ENCODE measurements around the gene SH2D3C.

SH2D3C gene

DNA sequence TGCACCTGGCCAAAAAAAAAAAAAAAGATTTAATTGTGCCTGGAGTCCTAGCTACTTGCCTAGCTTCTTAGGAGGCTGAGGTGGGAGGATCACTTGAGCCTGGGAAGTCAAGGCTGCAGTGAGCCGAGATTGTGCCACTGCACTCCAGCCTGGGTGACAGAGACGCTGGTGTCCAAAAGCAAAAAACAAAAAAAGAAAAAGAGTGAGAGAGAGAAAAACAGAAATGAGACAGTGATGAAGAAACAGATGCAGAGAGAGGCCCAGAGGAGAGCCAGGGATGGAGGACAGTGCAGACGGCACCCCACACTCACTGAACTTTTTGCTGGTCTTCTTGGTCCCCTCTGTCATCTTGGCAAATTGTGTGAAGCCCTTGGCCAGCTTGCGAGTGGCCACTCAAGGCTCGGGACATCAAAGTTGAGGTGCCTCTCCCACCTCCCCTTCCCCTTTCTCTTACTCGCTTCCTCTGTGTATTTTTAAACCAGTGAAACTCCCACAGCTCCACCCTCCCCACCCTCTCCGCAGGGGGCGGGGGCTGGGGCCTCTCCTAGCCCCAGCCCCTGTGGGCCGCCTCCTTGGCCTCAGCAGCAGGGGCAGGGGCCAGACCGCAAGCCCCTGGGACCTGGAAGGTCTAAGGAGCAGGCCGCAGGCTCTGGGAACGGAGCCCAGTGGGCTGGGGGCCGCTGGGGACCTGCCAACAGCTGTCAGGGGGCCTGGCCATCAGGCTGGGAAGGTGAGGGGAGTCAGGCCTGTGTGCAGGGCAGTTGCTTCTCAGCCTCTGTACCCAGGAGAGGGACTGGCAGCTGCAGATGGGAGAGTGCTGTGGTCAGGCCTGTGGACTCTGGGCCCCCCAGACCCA, at the start of gene SH2D3C:
TSS of gene SH2D3C (minus strand) at position 387 of the 856 bp plus-strand sequence. CDS start at position 348, 39 bp downstream.
- no peak for DNase-seq (ENCODE audit: low read depth in 1 of 2, low spot score in 1 of 2)
- no peak for TF ChIP-seq JUND (IDR thresholded peaks at IDR 0.05; ENCODE audit: low read depth)
- in situ Hi-C loops (cut with HindIII; ENCODE audit: low pct_unique_long_range_greater_than_20kb, low sequenced_read_pairs): no loop called here

DNA sequence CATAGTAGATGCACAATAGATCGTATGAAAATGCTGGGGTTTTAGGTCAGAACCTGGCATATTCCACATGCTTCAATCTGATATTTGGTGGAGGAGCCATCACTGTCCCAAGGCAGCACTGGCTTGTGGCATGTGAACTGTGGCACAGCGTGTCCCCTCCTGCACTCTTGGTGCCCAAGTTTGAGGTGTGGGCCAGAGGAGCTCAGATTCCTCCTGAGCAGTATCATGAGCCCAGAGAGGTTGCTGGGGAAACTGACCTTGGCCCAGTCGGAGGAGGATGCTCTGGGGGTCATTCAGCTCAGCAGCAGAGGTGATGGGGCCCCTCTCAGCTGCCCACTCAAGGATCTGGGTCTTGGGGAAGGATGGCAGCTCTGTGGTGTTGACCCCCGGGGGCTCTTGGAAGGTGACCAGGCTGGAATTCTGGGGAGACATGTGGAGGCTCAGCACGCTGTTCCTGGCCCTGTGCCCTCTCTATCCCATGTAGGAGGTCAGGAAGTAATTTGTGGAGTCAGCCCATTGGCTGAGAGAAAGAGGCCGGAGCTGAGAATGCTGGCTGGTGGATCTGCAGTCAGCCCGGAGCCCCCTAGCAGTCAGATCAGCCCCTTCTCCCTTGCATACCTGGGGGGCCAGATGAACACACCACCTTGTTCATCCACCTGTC, 47.9 kb upstream of the SH2D3C start:
- no peak for TF ChIP-seq JUND (IDR thresholded peaks at IDR 0.05; ENCODE audit: low read depth)
- in situ Hi-C loops (cut with HindIII; ENCODE audit: low pct_unique_long_range_greater_than_20kb, low sequenced_read_pairs): no loop called here

GRCh38 chr9:127825319-127826051, 47.0 kb upstream of the SH2D3C start:
- in situ Hi-C loops (cut with HindIII; ENCODE audit: low pct_unique_long_range_greater_than_20kb, low sequenced_read_pairs): no loop called here

More for the DNA sequence above, 47.9 kb upstream of the SH2D3C start:
- DNase-seq (ENCODE audit: low read depth in 1 of 2, low spot score in 1 of 2): no peak

GRCh38 chr9:127822108-127822507, 43.6 kb upstream of the SH2D3C start:
- no peak for TF ChIP-seq JUND (IDR thresholded peaks at IDR 0.05; ENCODE audit: low read depth)
- DNase-seq (ENCODE audit: low read depth in 1 of 2, low spot score in 1 of 2): no peak
- in situ Hi-C loops (cut with HindIII; ENCODE audit: low pct_unique_long_range_greater_than_20kb, low sequenced_read_pairs): no loop called here

More at GRCh38 chr9:127825319-127826051, 47.0 kb upstream of the SH2D3C start:
- no peak for TF ChIP-seq JUND (IDR thresholded peaks at IDR 0.05; ENCODE audit: low read depth)
- DNase-seq (ENCODE audit: low read depth in 1 of 2, low spot score in 1 of 2): no peak

DNA sequence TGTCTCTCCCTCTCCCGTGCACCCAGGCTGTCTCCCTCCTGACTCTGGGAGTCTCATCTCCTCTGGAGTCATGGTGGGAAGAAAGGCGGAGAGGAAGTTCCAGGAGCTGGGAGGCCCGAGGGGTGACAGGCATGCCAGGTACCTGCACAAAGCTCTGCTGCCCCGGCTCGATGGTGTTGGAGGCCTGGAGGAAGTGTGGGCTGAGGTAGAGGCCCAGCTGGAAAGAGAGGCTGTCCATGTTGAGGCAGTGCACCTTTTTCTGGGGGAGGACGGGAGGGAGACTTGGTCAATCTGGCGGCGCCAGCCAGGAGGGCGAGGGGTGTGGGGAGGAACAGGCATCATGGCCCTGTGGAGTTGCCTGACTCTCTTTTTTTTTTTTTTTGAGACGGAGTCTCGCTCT, 40.1 kb upstream of the SH2D3C start:
- no peak for DNase-seq (ENCODE audit: low read depth in 1 of 2, low spot score in 1 of 2)
- in situ Hi-C loops (cut with HindIII; ENCODE audit: low pct_unique_long_range_greater_than_20kb, low sequenced_read_pairs): no loop called here
- TF ChIP-seq JUND (IDR thresholded peaks at IDR 0.05; ENCODE audit: low read depth): no peak

DNA sequence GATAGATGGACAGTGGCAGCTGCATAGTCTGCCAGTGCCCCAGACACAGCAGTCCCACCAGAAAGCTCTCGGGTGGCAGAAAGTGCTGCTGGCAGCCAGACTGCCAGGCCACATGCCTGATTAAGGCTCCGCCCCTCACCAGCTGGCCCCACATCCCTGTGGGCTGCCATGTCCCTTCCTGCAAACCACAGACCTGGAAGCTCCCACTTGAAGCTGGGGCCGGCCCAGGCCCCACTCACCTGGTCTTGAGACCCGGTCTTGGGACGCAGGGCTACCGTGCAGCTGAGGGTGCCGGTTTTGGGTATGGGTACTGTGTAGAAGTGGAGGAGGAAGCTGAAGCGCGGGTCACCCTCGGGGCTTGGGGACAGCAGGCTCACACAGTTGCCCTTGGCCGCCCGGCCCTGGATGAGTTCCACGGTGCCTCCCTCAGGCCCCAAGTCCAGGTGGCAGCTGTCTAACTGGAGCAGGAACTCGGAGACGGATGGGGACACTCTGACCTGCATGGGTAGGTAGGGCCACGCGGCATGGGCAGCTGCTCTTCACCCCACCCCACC, 39.5 kb upstream of the SH2D3C start:
- peak in 1 of 2 experiments; percentile 45 for DNase-seq (ENCODE audit: low read depth in 1 of 2, low spot score in 1 of 2)
- TF ChIP-seq JUND (IDR thresholded peaks at IDR 0.05; ENCODE audit: low read depth): no peak
- in situ Hi-C loops (cut with HindIII; ENCODE audit: low pct_unique_long_range_greater_than_20kb, low sequenced_read_pairs): no loop called here

GRCh38 chr9:127816728-127817127, 38.3 kb upstream of the SH2D3C start:
- DNase-seq (ENCODE audit: low read depth in 1 of 2, low spot score in 1 of 2): no peak
- no peak for TF ChIP-seq JUND (IDR thresholded peaks at IDR 0.05; ENCODE audit: low read depth)
- in situ Hi-C loops (cut with HindIII; ENCODE audit: low pct_unique_long_range_greater_than_20kb, low sequenced_read_pairs): no loop called here

- in situ Hi-C loops (cut with HindIII; ENCODE audit: low pct_unique_long_range_greater_than_20kb, low sequenced_read_pairs): no loop called here
- no peak for DNase-seq (ENCODE audit: low read depth in 1 of 2, low spot score in 1 of 2)
- TF ChIP-seq JUND (IDR thresholded peaks at IDR 0.05; ENCODE audit: low read depth): no peak
Observed at GRCh38 chr9:127816362-127816725, 37.9 kb upstream of the SH2D3C start.

DNA sequence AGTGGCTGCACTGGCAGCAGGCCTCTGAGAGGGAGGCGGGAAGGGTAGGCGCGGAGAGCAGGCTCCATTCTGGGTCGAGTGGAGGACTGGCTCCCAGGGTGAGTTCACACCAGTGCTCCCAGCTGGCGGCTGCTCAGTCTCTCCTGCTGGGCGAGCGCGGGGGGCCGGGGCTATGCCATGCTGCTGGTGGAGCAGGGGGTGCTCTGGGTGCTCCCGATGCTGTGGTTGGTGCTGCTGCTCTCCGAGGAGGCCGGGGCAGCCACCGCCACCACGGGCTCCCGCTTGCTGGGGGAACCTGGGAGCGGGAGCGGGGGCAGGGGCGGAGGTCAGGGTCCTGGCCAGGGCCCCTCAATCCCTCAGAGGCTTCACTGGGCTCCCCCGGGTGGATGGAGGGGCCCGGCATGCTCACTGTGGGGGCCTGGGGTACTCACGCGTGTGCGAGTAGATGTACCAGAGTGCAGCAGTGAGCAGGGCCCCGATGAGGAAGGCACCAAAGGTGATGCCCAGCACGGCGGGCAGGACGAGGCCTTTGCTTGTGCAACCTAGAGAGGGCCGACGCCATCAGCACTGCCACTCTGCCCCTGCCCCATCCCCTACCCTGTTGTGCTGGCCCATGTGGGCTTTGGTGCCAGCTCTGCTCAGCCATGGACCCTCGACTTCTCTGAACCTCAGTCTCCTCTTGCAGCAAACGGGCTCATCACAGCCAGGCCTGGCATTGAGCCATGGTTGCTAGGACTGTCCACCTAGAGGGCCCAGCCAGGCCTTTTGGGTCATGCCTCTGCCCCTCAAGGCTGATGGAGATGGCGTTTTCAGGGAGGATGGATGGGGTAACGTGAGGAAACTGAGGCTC, 37.3 kb upstream of the SH2D3C start:
- DNase-seq (ENCODE audit: low read depth in 1 of 2, low spot score in 1 of 2): no peak
- TF ChIP-seq JUND (IDR thresholded peaks at IDR 0.05; ENCODE audit: low read depth): no peak
- in situ Hi-C loops (cut with HindIII; ENCODE audit: low pct_unique_long_range_greater_than_20kb, low sequenced_read_pairs): no loop called here

GRCh38 chr9:127814619-127815511, 36.4 kb upstream of the SH2D3C start:
- in situ Hi-C loops (cut with HindIII; ENCODE audit: low pct_unique_long_range_greater_than_20kb, low sequenced_read_pairs): no loop called here
- TF ChIP-seq JUND (IDR thresholded peaks at IDR 0.05; ENCODE audit: low read depth): no peak
- no peak for DNase-seq (ENCODE audit: low read depth in 1 of 2, low spot score in 1 of 2)

DNA sequence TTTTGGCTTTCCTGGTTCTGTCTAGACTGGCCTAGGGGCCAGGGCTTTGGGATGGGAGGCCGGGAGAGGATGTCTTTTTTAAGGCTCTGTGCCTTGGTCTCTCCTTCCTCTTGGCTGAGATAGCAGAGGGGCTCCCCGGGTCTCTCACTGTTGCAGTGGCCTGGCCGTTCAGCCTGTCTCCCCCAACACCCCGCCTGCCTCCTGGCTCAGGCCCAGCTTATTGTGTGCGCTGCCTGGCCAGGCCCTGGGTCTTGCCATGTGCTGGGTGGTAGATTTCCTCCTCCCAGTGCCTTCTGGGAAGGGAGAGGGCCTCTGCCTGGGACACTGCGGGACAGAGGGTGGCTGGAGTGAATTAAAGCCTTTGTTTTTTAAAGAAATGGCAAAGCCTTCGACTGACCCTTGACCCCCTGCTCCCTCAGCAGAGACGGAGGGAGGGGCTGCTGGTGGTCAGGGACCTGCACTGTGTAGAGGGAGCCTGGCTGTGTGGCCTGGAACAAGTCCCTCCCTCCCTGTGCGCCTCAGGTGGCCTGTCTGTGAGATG, 35.3 kb upstream of the SH2D3C start:
- in situ Hi-C loops (cut with HindIII; ENCODE audit: low pct_unique_long_range_greater_than_20kb, low sequenced_read_pairs): no loop called here
- no peak for TF ChIP-seq JUND (IDR thresholded peaks at IDR 0.05; ENCODE audit: low read depth)
- DNase-seq (ENCODE audit: low read depth in 1 of 2, low spot score in 1 of 2): no peak

Measured in T47D (cell line).